ENCODE data around the gene SREBF1. TPM values are rescaled to one million over a fixed set of nuclear protein-coding genes. Genes with fewer than 3 reads are reported as not detected.

Gene SREBF1
- polyA plus RNA-seq, 1 donor, result 26.3 TPM

DNA sequence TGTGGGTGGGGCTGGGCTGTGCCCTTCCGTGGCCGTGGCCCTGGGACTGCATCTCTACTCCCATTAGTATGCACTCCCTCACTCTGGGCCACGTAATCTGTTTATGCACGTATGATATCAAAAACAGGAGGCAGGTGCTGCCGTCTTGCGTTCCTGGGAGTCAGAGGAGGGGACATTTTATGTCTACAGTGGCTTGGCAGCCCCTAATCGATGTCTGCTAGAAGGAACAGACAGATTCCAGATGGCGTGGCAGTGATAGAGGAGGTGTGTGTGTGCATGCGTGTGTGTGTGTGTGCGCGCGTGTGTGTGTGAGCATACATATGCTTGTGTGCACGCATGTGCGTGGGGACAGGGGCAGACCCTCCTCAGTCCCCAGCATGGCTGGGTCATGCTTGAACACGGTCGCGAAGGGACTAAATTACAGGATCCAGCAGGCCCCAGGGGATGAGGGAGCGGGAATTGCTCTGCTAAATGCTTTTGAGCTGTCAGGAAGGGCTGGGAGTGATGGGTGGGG, 44.7 kb downstream of the SREBF1 start:
- no peak for DNase-seq

DNA sequence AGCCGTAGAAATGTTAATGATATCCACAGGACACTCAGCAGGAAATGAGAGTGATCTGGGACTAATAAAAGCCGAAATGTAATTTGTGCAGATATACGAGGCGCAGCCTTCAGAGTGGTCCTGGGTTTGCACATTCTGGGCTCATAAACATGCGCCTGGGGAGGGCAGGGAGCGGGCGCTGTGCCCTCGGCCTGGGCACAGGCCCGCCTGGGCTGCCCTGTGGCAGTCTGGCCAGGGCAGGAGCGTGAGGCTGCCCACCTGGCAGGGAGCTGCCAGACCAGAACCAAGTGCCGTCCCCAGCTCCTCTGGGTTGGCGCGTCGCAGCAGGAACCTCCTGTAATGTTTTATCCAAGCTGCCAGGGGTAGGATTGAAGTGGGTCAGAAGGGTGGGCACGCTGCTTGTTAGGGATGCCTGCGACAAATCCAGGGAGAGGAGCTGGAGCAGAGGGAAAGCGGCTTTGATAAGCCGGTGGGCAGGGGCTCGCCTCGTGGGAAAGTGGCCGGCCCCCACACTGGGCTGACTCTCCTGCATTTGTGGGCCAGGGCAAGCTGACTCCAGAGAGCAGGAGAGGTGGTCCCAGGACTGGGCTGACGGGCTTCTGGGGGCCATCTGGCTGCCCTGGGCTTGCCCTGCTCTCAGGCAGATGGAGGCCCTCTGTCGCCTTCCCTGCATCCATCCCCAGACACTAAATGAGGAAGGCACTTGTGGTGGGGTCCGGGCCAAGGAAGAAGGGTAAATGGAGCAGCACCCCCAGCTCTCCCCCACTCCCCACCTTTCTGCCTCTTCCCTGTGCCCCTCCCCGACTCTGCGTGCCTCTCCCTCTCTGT, 45.9 kb downstream of the SREBF1 start:
- DNase-seq, result no peak

- no peak for DNase-seq
Measured at GRCh38 chr17:17789828-17790636, 46.8 kb downstream of the SREBF1 start.

DNA sequence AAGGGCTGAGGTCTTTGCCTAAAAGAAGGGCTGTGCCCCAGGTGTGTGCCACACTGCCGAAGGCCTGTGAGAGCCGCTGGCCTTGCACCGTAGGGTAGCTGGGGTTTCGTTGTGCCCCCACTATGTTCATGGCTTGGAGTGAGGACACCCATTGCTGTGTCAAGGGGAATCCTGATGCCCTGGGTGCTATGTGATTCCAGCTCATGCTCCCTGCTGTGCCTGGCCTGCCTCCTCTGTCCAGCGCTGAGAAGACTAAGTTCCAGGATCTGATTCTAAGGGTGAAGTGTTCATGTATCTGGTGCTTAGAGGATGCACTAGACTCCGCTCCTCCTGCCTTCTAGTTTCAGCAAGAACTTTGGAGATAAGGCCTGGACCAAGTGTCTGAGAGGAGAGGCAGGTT, 47.4 kb downstream of the SREBF1 start:
- DNase-seq, result no peak

DNA sequence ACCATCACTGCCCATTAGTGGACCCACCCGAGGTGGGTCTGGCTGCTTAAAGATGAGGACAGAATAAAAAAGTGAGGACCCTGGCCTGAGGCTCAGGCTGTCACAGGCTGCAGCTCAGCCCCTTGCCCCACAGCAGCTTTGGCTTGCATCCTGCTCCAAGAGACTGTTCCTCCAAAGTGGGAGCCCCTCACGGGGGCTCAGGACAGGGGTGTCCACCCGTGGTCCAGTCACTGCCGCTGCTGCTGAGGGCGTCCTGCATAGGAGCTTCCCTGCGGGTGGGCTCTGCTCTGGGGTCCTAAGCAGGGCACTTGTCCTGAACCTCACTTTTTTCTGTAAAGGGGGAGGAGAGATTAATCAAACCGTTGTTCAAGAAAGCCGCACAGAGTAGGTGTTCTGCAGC, 47.8 kb downstream of the SREBF1 start:
- no peak for DNase-seq

DNA sequence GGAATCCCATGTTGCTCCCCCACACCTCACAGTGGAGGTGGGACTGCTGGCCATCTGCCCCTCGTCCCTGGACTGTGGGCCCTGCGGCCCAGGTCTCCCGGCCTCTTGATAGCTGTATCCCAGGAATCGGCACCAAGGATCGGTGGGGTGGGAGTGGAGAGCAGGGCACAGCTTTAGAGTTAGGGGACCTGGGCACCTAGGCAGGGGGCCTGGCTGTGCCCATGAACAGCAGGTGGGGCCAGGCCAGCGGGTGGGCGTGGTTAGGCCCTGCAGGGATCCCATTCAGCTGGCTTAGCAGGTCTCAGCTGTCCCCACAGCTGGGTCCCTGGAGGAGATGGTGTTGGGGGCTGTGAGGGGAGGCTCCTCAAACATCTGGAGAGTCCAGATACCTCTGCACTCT, 49.2 kb downstream of the SREBF1 start:
- no peak for DNase-seq

GRCh38 chr17:17786998-17787397, 49.8 kb downstream of the SREBF1 start:
- no peak for DNase-seq

GRCh38 chr17:17785407-17785806, 51.4 kb downstream of the SREBF1 start:
- no peak for DNase-seq

DNA sequence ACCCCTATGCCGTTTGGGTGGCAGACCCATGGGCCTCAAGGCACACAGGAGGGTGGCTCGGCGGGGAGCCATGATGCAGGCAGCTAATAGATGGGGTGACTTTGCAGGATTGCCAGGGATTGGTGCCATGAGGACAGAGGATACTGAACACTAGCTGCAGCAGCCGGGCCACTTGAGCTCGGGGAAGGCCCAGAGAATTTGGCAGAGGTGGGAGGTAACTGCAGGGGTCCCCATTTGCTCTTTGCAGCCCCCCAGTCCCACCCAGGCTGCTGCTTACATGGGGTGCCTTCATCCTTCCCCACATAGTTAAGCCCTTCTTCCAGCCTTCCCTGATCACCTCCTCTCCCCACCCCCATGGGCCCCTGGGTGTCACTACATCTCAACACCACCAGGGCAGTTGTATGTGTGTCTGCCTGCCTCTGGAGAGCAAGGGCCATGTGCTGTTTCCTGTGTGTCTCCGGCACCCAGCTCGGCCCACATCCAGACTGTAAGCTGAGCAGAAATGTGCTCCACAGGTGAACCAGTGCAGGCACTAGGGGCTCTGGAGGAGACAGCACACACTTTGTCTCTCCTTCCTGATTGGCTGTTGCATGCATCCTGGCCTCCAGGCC, 52.0 kb downstream of the SREBF1 start:
- no peak for DNase-seq

DNA sequence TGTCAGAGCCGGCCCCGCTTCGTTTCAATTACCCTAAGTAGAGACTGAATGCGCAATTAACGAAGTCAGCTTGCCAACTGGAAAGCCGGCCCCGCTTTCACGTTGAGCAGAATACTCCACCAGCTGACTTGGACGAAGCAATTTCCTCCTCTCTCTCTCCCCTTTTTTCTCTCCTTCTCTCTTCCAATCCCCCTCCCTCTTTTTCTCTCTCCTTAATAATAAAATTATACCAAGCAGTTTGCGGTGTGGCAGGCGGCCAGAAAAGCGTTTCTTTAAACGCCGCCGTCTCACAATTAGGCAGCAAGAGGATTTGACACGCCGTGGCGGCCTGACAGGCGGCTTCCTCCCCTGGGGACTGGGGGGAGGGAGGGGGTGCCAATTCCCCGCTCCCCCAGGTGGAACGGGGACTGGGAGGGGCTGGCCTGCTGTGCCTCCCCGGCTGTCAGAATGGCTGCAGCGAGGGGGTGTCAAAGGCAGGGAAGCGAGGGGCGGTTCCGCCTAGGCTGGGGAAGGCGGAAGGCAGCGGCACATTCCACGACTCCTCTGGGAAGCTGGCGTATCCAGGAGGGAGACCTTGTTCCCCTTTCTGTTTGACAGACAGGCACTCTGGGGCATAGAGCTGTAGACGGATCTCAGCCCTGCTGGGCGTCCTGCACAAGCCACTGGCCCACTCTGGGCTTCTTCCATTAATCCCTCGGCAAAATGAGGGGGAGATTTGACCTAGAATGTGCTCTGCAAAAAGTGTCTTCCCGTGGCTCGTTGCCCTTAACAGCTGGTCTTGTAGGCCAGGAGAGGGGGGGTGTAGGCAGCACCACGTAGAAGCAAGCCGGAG, 52.7 kb downstream of the SREBF1 start:
- DNase-seq, result peak; percentile 67

GRCh38 chr17:17783116-17783824, 53.5 kb downstream of the SREBF1 start:
- peak; percentile 63 for DNase-seq

- peak; percentile 51 for DNase-seq
Measured at GRCh38 chr17:17782523-17783115, 54.2 kb downstream of the SREBF1 start.

DNA sequence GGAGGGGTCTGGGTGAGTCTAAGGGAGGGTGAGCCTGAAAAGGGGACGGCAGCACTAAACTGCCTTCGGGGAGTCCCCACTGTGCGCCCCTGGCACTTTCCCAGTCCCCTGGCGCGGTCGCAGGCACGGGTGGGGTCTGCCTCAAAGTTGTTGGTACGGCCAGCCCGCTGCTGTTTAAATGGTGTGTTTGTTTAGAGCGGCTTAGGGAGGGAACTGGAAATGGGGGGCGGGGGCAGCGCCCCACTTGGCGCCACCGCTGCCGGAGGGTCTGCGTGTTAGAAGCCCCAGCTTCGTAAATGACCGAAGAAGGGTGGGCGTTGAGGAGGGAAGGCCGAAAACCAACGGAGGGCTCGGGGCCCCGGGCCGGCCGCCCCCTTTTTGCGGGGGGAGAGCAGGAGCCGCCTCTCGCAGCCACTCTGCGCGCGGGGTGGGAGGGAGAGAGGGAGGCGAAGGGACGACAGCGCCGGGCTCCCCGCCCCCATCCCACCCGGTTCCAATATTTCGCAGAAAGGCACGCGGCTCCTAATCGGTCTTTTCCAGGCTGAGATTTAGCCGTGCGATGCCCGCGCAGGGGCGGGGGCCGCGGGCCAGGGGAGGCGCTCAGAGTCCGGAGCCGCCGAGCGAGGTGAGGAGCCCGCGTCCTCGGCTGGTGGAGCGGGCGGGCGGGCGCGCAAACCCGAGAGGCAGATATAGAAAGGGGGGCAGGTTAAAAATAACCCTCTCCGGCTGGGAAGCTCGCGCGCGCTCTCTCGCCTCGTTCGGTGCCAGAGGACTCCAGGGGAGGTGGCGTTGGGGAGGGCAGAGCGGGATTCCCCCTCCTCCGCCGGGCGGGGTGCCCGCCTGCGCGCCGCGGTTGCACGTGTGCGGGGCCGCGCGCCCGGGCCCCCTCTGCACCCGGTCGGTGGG, 54.9 kb downstream of the SREBF1 start:
- peak; percentile 82 for DNase-seq

DNA sequence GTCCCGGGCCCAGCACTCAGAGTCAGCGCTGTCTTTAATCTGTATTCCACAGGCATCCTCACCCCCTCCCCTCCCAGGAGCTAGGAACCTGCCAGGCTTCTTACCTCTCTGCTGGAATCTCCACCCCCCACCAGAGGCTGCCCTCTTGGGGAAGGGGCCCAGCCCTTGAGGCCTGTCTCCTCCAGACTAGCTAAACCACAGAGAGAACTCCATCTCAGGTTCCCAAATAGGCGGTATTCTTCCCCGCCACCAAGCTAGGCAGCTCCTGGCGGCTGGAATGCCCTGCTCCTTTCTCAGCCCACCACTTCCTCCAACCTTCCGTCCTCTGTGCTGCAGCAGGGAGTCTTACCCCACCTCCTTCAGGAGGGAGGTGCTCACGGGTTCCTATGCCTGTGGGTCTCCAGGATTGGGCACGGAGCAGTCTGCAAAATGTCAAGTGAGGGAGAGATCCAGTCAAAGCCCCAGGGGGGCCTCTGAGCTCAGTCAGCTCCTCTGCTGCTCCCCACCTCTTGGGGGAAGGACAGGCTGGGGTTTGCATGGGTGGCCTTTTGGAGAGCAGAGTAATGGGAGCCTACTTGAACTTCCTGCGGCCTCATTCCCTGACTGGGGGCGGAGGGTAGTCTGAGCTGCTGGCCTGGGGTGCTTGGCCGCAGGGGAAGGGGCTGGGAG, 55.7 kb downstream of the SREBF1 start:
- DNase-seq, result peak; percentile 50

DNA sequence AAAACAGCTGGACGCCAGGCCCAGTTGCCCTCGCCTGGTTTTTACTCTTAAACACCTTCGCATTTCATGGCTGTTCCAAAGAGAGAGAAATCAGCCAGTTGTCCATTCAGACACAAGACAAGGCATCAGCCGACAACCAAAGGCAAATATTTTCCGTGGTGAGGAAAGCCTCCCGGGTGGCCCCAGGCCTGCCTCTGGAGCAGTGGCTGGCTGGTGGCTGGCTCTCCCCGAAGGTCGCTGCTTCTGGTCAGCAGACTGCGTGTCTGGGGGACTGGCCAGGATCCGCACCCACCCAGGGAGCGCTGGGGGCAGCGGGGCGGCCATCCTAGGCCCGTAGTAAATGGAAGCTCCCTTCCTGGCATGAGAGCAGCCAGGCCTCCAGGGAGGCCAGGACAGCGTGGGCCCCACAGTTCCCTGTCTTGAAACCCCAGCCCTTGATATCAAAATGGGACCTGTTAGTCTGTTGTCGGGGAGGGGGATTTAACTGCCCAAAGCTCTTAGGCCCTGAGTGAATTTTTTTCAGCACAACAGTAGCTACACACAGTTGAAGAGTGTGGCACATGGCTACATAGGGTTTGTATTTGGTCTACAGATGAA, 57.7 kb downstream of the SREBF1 start:
- DNase-seq, result no peak

- DNase-seq, result peak; percentile 98
Measured at GRCh38 chr17:17778308-17779014, 58.3 kb downstream of the SREBF1 start.

GRCh38 chr17:17776889-17777288, 59.9 kb downstream of the SREBF1 start:
- DNase-seq, result no peak

Data from hindlimb muscle (tissue), 1 donor.